GM23248 (cell line): Measurements from ENCODE around the gene FOXD2.

ENCODE experiments used
- EZH2 ChIP-seq: fragments of 200-600 bp; sonication (generic); IDR thresholded peaks from 2 replicates; pipeline ENCODE4 v1.6.1; 2018; ENCODE audit warnings: antibody characterized with exemption, mild to moderate bottlenecking; ENCODE audit not compliant: insufficient read depth, poor library complexity, severe bottlenecking
- EZH2phosphoT487 ChIP-seq: fragments of 200-600 bp; sonication (generic); IDR thresholded peaks from 2 replicates; pipeline ENCODE4 v1.6.1; 2018; ENCODE audit warnings: antibody characterized with exemption, moderate library complexity, mild to moderate bottlenecking, low read depth; ENCODE audit not compliant: insufficient read depth

GRCh38 chr1:47474278-47475193, 36.7 kb downstream of the FOXD2 start:
- TF ChIP-seq EZH2 (no peak), EZH2phosphoT487 (no peak)
